ENCODE measurements around the gene EIPR1. TPM values are rescaled to one million over a fixed set of nuclear protein-coding genes. Genes with fewer than 3 reads are reported as not detected.

EIPR1 gene
- 75.1 TPM for polyA plus RNA-seq (2012; ENCODE audit: insufficient read depth, insufficient read length)

- peak; percentile 99 for DNase-seq (ENCODE audit: low read depth, low spot score)
- peak within 1 kb of the TSS; percentile 100 for H3K4me3 ChIP-seq (ENCODE audit: low read length)
These were observed at the start of gene EIPR1 for GRCh38 chr2:3377612-3378432. TSS of gene EIPR1 (minus strand) at chr2:3377818. CDS start at chr2:3377689, 129 bp downstream.

- no peak for DNase-seq (ENCODE audit: low read depth, low spot score)
- H3K4me3 ChIP-seq (ENCODE audit: low read length): no peak overlapping the region
These were observed 49.7 kb upstream of the EIPR1 start for GRCh38 chr2:3427272-3427671.

DNA sequence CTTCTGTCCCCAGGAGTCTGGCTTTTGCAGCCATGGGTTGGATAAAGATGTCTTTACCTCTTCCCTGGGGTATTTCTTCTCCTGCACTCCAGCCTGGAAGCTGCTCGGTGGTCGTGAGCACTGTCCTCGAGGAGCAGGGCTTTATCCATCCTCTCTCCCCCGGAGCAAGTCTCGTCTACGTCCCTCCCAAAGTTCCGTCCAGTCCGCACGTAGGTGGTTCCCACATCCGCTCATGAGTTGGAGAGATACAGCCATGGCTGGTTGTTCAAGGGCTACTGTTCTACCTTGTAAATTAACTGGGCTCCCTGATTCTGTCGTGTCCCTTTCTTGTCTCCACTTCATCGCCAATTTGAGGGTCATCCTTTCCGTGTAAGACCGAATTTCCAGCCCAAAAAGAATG is 49.0 kb upstream of the EIPR1 start:
- H3K4me3 ChIP-seq (ENCODE audit: low read length): no peak overlapping the region
- no peak for DNase-seq (ENCODE audit: low read depth, low spot score)

DNA sequence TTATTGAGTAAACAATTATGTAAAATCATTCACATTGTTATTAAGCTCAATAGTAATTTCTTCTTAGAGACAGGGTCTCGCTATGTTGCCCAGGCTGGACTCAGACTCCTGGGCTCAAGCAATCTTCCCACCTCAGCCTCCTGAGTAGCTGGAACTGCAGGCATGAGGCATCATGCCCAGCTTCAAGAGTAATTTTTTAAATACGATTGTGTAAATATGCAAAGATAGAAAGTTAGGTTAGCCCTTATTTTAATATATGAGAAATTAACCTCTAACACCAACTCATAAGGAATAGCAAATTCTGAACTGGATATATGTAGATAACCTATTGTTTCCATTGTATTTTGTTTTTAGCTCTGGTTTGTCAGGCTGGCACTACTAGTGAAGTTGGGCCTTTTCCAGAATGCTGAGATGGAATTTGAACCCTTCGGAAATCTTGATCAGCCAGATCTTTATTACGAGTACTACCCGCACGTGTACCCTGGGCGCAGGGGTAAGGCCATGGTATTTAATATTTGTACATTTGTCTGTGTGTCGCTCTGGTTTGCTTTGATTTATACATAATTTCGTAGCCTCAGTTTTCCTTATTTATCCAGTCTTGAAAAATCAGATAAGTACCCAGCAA is 46.7 kb upstream of the EIPR1 start:
- no peak for DNase-seq (ENCODE audit: low read depth, low spot score)
- no peak overlapping the region for H3K4me3 ChIP-seq (ENCODE audit: low read length)

GRCh38 chr2:3423492-3424170 is 46.0 kb upstream of the EIPR1 start:
- no peak overlapping the region for H3K4me3 ChIP-seq (ENCODE audit: low read length)
- peak; percentile 65 for DNase-seq (ENCODE audit: low read depth, low spot score)

GRCh38 chr2:3422161-3422779 is 44.7 kb upstream of the EIPR1 start:
- no peak for DNase-seq (ENCODE audit: low read depth, low spot score)

GRCh38 chr2:3421580-3421979 is 44.0 kb upstream of the EIPR1 start:
- DNase-seq (ENCODE audit: low read depth, low spot score): no peak
- H3K4me3 ChIP-seq (ENCODE audit: low read length): no peak overlapping the region

More at GRCh38 chr2:3422161-3422779, 44.7 kb upstream of the EIPR1 start:
- no peak overlapping the region for H3K4me3 ChIP-seq (ENCODE audit: low read length)

- no peak overlapping the region for H3K4me3 ChIP-seq (ENCODE audit: low read length)
- no peak for DNase-seq (ENCODE audit: low read depth, low spot score)
These were observed 43.3 kb upstream of the EIPR1 start for GRCh38 chr2:3420769-3421397.

GRCh38 chr2:3420076-3420768 is 42.6 kb upstream of the EIPR1 start:
- no peak overlapping the region for H3K4me3 ChIP-seq (ENCODE audit: low read length)
- no peak for DNase-seq (ENCODE audit: low read depth, low spot score)

- H3K4me3 ChIP-seq (ENCODE audit: low read length): no peak overlapping the region
- DNase-seq (ENCODE audit: low read depth, low spot score): no peak
These were observed 41.3 kb upstream of the EIPR1 start for GRCh38 chr2:3418766-3419404.

DNA sequence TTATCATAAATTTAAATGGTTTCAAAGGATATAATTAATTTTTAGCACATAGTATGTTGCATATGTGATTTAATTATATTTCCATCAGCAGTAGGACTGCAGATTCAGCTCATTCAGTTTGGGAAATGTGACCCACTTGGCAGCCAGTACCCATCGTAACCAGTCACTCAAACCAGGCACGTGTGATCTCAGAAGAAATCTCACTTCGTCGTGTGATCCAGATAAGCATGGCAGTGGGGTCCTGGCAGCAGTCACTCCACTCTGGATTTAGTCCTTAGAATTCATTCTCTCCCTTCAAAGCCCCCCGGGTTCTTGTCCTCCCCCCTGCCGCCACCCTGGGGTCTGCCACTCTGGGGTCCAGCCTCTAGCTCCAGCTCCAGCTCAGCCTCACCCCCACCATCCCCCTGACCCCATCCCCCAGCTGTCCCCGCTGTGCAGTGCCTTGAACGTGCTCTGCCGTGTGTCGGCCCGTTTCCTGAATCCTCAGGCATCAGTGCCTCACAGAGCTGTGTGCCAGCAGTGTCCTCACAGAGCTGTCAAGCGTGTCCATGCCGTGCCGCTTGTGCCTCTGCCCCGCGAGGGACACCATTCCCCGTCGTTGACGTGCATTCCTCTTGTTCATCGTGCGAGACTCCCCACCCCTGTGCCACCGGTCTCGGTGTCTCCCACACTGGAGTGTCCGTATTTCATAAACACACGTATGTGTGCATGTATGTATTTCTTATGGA is 36.7 kb upstream of the EIPR1 start:
- no peak for DNase-seq (ENCODE audit: low read depth, low spot score)
- H3K4me3 ChIP-seq (ENCODE audit: low read length): no peak overlapping the region

- DNase-seq (ENCODE audit: low read depth, low spot score): no peak
- no peak overlapping the region for H3K4me3 ChIP-seq (ENCODE audit: low read length)
These were observed 36.1 kb upstream of the EIPR1 start for GRCh38 chr2:3413697-3414096.

GRCh38 chr2:3411103-3411502 is 33.5 kb upstream of the EIPR1 start:
- DNase-seq (ENCODE audit: low read depth, low spot score): no peak
- H3K4me3 ChIP-seq (ENCODE audit: low read length): no peak overlapping the region

- H3K4me3 ChIP-seq (ENCODE audit: low read length): no peak overlapping the region
- no peak for DNase-seq (ENCODE audit: low read depth, low spot score)
These were observed 32.1 kb upstream of the EIPR1 start for GRCh38 chr2:3409627-3410170.

DNA sequence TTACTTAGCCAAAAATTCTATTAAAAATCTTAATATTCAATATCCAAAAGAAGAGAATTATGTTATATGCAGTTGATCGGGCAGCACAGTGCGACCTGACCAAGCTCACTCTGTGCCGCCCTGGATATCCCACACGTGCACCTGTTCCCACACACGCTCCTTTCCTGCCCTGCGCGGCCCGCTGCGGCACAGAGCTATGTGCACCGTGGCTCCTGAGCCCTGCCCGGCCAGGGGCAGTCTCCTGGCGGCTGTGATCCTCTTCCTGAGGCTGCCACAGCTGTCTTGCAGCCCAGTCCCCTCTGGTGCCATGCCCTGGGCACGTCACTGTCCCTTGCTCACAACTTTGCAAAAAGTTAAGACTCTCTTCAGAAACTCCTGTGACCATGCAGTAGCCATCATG is 31.2 kb upstream of the EIPR1 start:
- H3K4me3 ChIP-seq (ENCODE audit: low read length): no peak overlapping the region
- no peak for DNase-seq (ENCODE audit: low read depth, low spot score)

GRCh38 chr2:3406501-3406900 is 28.9 kb upstream of the EIPR1 start:
- no peak overlapping the region for H3K4me3 ChIP-seq (ENCODE audit: low read length)
- DNase-seq (ENCODE audit: low read depth, low spot score): no peak

- H3K4me3 ChIP-seq (ENCODE audit: low read length): no peak overlapping the region
- DNase-seq (ENCODE audit: low read depth, low spot score): no peak
These were observed 28.3 kb upstream of the EIPR1 start for GRCh38 chr2:3405876-3406275.
